ENCODE data around the gene NME7.
"Not testable (repeated sequence)": the region's sequence is repeated elsewhere in the genome, so short reads cannot be mapped to it uniquely, and the experiment has no call there.

- not testable (repeated sequence) for TF ChIP-seq EZH2 (IDR thresholded peaks at IDR 0.05; ENCODE audit: insufficient read depth, poor library complexity, severe bottlenecking); EZH2phosphoT487 (IDR thresholded peaks at IDR 0.05; ENCODE audit: insufficient read depth, low read depth)
Observed at GRCh38 chr1:169402578-169402977, 35.0 kb upstream of the NME7 start.
